MCF 10A (cell line): Measurements from ENCODE around the gene TUBGCP2. TPM values are rescaled to one million over a fixed set of nuclear protein-coding genes. Genes with fewer than 3 reads are reported as not detected.

Source experiments
- BruUV-seq: library from RNA; stranded (reverse); fragments of 400-500 nt; replicated peaks from 2 replicates; lab custom pipeline; 2021; lab: Mats Ljungman, UMichigan
- CTCF ChIA-PET: fragments of 300-600 bp; sonication (Branson Sonifier 250); formaldehyde crosslinking; extraction: SDS; loops from one replicate; lab custom pipeline; 2021; ENCODE audit warnings: antibody characterized with exemption, inconsistent platforms; lab: Yijun Ruan, JAX
- POLR2A ChIA-PET: fragments of 300-600, 350-650 bp; sonication (Branson Sonifier 250); formaldehyde crosslinking; extraction: SDS; loops from one replicate; lab custom pipeline; 2020; ENCODE audit warnings: antibody characterized with exemption, inconsistent platforms; lab: Yijun Ruan, JAX
- DNase-seq: peaks from one replicate; pipeline ENCODE4 v3.0.0-alpha.2; 2018; ENCODE audit not compliant: unreplicated experiment
- H3K27ac Mint-ChIP-seq: one replicate; pipeline ENCODE4 v1.8.0; 2022; ENCODE audit warnings: mild to moderate bottlenecking, low read depth, mixed read lengths; ENCODE audit not compliant: unreplicated experiment
- H3K27me3 Mint-ChIP-seq: one replicate; pipeline ENCODE4 v1.8.0; 2022; ENCODE audit warnings: mixed read lengths; ENCODE audit not compliant: insufficient read depth, unreplicated experiment
- H3K36me3 Mint-ChIP-seq: one replicate; pipeline ENCODE4 v1.8.0; 2022; ENCODE audit warnings: mild to moderate bottlenecking, moderate library complexity, mixed read lengths; ENCODE audit not compliant: insufficient read depth, unreplicated experiment
- H3K4me1 Mint-ChIP-seq: one replicate; pipeline ENCODE4 v1.8.0; 2022; ENCODE audit warnings: mixed read lengths; ENCODE audit not compliant: insufficient read depth, unreplicated experiment
- H3K4me3 Mint-ChIP-seq: one replicate; pipeline ENCODE4 v1.8.0; 2022; ENCODE audit warnings: mild to moderate bottlenecking, moderate library complexity, mixed read lengths; ENCODE audit not compliant: unreplicated experiment
- H3K9me3 Mint-ChIP-seq: one replicate; pipeline ENCODE4 v1.8.0; 2022; ENCODE audit warnings: mixed read lengths; ENCODE audit not compliant: unreplicated experiment
- intact Hi-C: fragments of 100-400 bp; cut with micrococcal nuclease; formaldehyde crosslinking; loops from 2 replicates; pipeline ENCODE4 v1.14.1; 2022
- total RNA-seq: library from RNA; stranded (reverse); gene quantifications from 2 replicates; pipeline ENCODE4 v1.2.3, GENCODE V29; 2022
- TF ChIP-seq, protein P1 (sequence below): fragments of 200-600 bp; IDR thresholded peaks from one replicate; pipeline ENCODE4 v1.8.0; 2022; ENCODE audit warnings: antibody characterized with exemption, mild to moderate bottlenecking; ENCODE audit not compliant: unreplicated experiment

The TUBGCP2 gene
- total RNA-seq, 1 experiment from 2014 or later: 95.9 TPM

DNA sequence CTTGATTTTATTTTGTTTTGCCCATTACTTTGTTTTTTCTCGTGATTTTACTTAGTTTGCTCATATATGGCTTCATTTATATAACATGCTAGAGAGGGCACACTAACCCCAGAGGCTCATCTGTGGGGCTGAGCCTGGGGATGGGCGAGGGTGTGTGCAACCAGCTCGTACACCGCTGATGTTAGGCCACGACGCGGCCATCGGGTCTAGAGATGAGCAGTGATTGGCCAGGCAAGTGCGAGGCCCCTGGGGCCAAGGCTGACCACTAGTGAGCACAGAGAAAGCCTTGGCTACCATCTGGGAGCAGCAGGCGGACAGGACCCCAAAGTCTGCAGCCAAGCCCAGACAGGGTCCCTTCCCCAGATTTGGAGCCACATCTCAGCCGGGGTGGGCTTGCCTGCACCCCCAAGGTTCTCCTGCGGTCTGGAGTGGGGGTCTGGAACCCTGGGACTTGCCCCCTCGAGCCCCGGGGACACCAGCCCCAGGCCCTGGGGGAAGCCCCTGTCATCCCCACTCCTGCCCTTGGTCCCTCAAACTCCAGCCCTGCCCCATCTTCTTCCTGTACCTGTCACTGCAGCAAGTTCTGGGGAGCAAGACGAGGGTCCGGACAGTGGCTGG, 45.4 kb upstream of the TUBGCP2 start:
- Mint-ChIP-seq H3K36me3 (no peaks in the 10 kb centered on the region), H3K4me1 (peaks cover 3% of the 10 kb centered on the region), H3K27me3 (no peaks in the 10 kb centered on the region), H3K9me3 (no peaks in the 10 kb centered on the region), H3K27ac (no peak overlapping the region), H3K4me3 (no peak overlapping the region)
- CTCF ChIA-PET: no interaction called here
- POLR2A ChIA-PET: interaction anchor here (0.6 kb wide), 1 partner anchor 33 kb away, joined by 6 read pairs; no protein-coding TSS in a partner anchor
- BruUV-seq: no TSS peak
- DNase-seq: no peak
- intact Hi-C loops: no loop called here
- TF ChIP-seq, protein P1, sequence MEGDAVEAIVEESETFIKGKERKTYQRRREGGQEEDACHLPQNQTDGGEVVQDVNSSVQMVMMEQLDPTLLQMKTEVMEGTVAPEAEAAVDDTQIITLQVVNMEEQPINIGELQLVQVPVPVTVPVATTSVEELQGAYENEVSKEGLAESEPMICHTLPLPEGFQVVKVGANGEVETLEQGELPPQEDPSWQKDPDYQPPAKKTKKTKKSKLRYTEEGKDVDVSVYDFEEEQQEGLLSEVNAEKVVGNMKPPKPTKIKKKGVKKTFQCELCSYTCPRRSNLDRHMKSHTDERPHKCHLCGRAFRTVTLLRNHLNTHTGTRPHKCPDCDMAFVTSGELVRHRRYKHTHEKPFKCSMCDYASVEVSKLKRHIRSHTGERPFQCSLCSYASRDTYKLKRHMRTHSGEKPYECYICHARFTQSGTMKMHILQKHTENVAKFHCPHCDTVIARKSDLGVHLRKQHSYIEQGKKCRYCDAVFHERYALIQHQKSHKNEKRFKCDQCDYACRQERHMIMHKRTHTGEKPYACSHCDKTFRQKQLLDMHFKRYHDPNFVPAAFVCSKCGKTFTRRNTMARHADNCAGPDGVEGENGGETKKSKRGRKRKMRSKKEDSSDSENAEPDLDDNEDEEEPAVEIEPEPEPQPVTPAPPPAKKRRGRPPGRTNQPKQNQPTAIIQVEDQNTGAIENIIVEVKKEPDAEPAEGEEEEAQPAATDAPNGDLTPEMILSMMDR: no peak

DNA sequence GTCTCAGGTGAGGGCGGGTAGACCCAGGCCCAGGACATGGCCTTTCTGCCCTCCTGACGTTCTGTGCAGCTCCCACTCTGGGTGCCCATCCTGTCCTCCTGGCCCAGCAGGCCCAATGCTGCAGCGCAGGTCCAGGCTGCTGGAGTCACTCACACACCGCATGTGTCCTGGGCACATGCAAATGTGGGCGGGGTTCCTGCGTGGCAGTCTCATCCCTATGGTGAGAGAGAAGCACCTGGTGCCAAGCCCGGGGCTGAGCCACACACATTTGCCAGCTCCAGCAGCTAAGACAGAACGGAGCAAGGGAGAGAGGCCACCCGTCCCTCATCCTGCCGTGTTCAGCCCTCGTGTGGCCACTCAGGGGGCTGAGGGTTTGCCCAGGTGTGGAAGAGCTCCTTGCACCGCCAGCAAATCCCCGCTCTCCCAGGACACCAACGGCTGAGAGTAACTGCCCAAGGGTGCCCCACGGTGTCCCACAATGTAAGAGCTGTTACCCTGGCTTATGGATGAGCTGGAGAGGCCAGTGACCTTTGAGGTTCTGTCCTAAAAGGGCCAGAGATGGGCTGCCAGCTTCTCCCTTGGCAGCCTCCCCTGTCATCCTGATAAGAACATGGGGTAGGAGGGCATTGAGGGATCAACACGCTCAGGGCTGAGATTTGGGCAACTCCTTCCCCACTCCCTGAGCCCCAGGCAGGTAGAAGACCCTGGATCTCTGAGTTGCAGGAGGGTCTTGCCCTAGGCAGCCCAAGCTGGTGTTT, 44.7 kb upstream of the TUBGCP2 start:
- no peaks in the 10 kb centered on the region for H3K9me3 Mint-ChIP-seq
- intact Hi-C loops: no loop called here
- TF ChIP-seq, protein P1: no peak
- ChIA-PET CTCF (interaction anchor here (0.7 to 1.9 kb wide), 3 partner anchors 19 to 702 kb away, joined by 3 to 11 read pairs (median 3); no protein-coding TSS in a partner anchor), POLR2A (no interaction called here)
- no peaks in the 10 kb centered on the region for H3K36me3 Mint-ChIP-seq
- no peak overlapping the region for H3K27ac Mint-ChIP-seq
- peaks cover 6% of the 10 kb centered on the region for H3K4me1 Mint-ChIP-seq
- no peaks in the 10 kb centered on the region for H3K27me3 Mint-ChIP-seq
- no TSS peak for BruUV-seq
- DNase-seq: no peak
- no peak overlapping the region for H3K4me3 Mint-ChIP-seq

DNA sequence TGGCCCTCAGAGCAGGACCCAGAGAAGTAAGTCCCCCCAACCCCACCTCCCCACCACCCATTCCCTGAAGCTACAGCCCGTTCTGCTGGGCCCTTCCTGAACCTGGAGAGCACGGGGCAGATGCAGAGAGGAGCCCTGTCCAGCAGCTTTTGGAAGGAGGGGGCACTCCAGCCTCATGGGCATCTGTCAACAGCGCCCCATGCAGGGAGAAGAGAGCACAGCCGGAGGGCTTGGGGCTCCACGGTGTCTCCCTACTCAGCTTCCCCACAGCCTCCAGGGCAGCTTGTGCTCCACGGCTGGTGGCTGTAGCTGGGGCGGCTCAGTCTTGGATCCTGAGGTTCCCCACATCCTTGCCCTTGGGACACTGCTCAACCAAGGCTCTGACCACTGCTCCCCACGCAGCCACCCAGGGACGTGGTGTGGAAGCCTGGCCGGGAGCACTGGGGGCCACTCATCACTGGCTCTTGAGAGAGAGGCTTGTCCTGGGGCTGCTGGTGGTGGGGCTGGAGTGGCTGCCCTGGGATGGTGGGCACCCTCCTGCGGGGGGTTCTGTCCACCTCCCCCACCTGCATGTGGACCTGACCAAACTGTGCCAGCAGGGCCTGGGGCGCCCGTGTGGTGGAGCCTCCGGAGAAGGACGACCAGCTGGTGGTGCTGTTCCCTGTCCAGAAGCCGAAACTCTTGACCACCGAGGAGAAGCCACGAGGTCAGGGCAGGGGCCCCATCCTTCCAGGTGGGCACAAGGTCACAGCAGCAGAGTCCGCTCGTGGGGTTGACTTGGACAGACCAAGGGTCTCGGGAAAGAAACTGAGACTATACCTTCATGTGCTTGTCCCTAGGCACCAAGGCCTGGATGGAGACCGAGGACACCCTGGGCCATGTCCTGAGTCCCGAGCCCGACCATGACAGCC, 43.0 kb upstream of the TUBGCP2 start:
- H3K4me3 Mint-ChIP-seq: no peak overlapping the region
- no peak for DNase-seq
- TF ChIP-seq, protein P1: no peak
- H3K36me3 Mint-ChIP-seq: no peaks in the 10 kb centered on the region
- H3K27ac Mint-ChIP-seq: no peak overlapping the region
- intact Hi-C loops: no loop called here
- no peaks in the 10 kb centered on the region for H3K9me3 Mint-ChIP-seq
- no TSS peak for BruUV-seq
- POLR2A ChIA-PET: no interaction called here
- no peaks in the 10 kb centered on the region for H3K27me3 Mint-ChIP-seq
- H3K4me1 Mint-ChIP-seq: peaks cover 6% of the 10 kb centered on the region
- CTCF ChIA-PET: interaction anchor here (0.5 to 1.9 kb wide), 5 partner anchors 19 to 261 kb away, joined by 3 to 11 read pairs (median 3); no protein-coding TSS in a partner anchor
